Liver (tissue), 5 donors: ENCODE measurements around the gene TRMT61A. TPM values are rescaled to one million over a fixed set of nuclear protein-coding genes. Genes with fewer than 3 reads are reported as not detected.

Source experiments
- polyA plus RNA-seq, 2 donors: library from polyadenylated mRNA; stranded (reverse) in 1 of 2; unstranded in 1 of 2; fragments of 200-250 nt in 1 of 2; fragments of >200 nt in 1 of 2; fragmentation: Nextera tagmentation in 1 of 2; extraction: Ambion mirVana in 1 of 2; gene quantifications; one replicate each; pipeline versions ENCODE4 v1.2.1 to v1.2.3, GENCODE V29; 2013 to 2015
- small RNA-seq: library from RNA; depleted of rRNA; stranded (forward); fragments of <200 nt; gene quantifications from one replicate; pipeline ENCODE3, GENCODE V24; 2014
- total RNA-seq, 2 donors: library from RNA; depleted of rRNA; stranded (reverse); fragments of >200 nt; gene quantifications; one replicate each; pipeline ENCODE4 v1.2.3, GENCODE V29; 2014
- donor health status: healthy.
- donor health status: healthy.
- donor health status: healthy.

TRMT61A gene
- total and polyA plus RNA-seq, 4 donors: 4.1 to 8.0 (median 6.5) TPM

Small RNA genes lying within 50 kb of the gene (small RNA-seq; reads per million reads assigned to genes)
- not detected for gene RNU4-68P
- gene RNU7-160P: not detected

Other genes starting within 250 kb of the TRMT61A start
- 100 to 1,000 TPM; 121 to 181 TPM for gene EIF5, start 195.0 kb upstream of the TRMT61A start, total RNA-seq
- 100 to 1,000 TPM; 203 to 435 TPM for gene EIF5, start 195.0 kb upstream of the TRMT61A start, polyA plus RNA-seq
- 10 to 100 TPM; 48.0 to 86.0 TPM for gene MARK3, start 143.8 kb upstream of the TRMT61A start, total RNA-seq
- 10 to 100 TPM; 14.1 to 18.1 TPM for gene MARK3, start 143.8 kb upstream of the TRMT61A start, polyA plus RNA-seq
- gene CKB, start 6.4 kb upstream of the TRMT61A start, total RNA-seq: 10 to 100 TPM in 1 of 2 donors, 1 to 10 TPM in 1; 9.0 to 26.6 TPM
- gene CKB, start 6.4 kb upstream of the TRMT61A start, polyA plus RNA-seq: 10 to 100 TPM; 14.3 to 32.9 TPM
- gene BAG5, start 33.5 kb downstream of the TRMT61A start, total RNA-seq: 10 to 100 TPM; 12.0 to 12.5 TPM
- gene BAG5, start 33.5 kb downstream of the TRMT61A start, polyA plus RNA-seq: 1 to 10 TPM; 5.4 to 5.6 TPM
- gene COA8, start 33.8 kb downstream of the TRMT61A start, total RNA-seq: 10 to 100 TPM in 1 of 2 donors, 1 to 10 TPM in 1; 8.3 to 10.3 TPM
- gene COA8, start 33.8 kb downstream of the TRMT61A start, polyA plus RNA-seq: 10 to 100 TPM; 23.8 to 35.5 TPM
- 100 to 1,000 TPM in 1 of 2 donors, 10 to 100 TPM in 1; 61.6 to 131 TPM for gene KLC1, start 100.0 kb downstream of the TRMT61A start, total RNA-seq
- 10 to 100 TPM; 22.9 to 30.4 TPM for gene KLC1, start 100.0 kb downstream of the TRMT61A start, polyA plus RNA-seq
- gene XRCC3, start 186.3 kb downstream of the TRMT61A start, total RNA-seq: 10 to 100 TPM in 1 of 2 donors, 1 to 10 TPM in 1; 3.4 to 14.1 TPM
- gene XRCC3, start 186.3 kb downstream of the TRMT61A start, polyA plus RNA-seq: 1 to 10 TPM; 1.7 to 2.2 TPM
- gene ZFYVE21, start 186.6 kb downstream of the TRMT61A start, total RNA-seq: 10 to 100 TPM; 28.0 to 36.9 TPM
- gene ZFYVE21, start 186.6 kb downstream of the TRMT61A start, polyA plus RNA-seq: 10 to 100 TPM; 28.2 to 33.3 TPM